Smooth muscle cell of bladder (primary cell): Measurements from ENCODE around the gene AIDA. TPM values are rescaled to one million over a fixed set of nuclear protein-coding genes. Genes with fewer than 3 reads are reported as not detected.

Experiments
- total RNA-seq: library from RNA; depleted of rRNA; stranded (reverse); fragments of >200 nt; gene quantifications from 2 replicates; pipeline ENCODE4 v1.2.3, GENCODE V29; 2014

AIDA gene
- total RNA-seq, result 29.7 and 41.1 TPM in 2 replicates

GRCh38 chr1:222712253-222713090, at the start of gene AIDA, which contains the start of gene BROX:
Gene AIDA (minus strand): TSS chr1:222712491. CDS start chr1:222712317, 174 bp downstream.
Gene BROX (plus strand): TSS chr1:222712564. CDS start chr1:222715700, 3,136 bp downstream.

GRCh38 chr1:222736972-222737371, 24.7 kb upstream of the AIDA start, which contains the start of gene FAM177B:
Gene FAM177B (plus strand): TSS chr1:222737202. CDS start chr1:222746546, 9,344 bp downstream.

Other genes with a start within 250 kb of the AIDA start
- 0.71 and 1.5 TPM in 2 replicates for gene HHIPL2, start 164.4 kb downstream of the AIDA start, total RNA-seq
- 9.0 and 10.5 TPM in 2 replicates for gene TAF1A, start 122.6 kb downstream of the AIDA start, total RNA-seq
- gene MIA3, start 94.4 kb downstream of the AIDA start, total RNA-seq, result 55.2 and 67.7 TPM in 2 replicates
- 34.9 and 36.1 TPM in 2 replicates for gene BROX, start 73 bp upstream of the AIDA start, total RNA-seq
- gene FAM177B, start 24.7 kb upstream of the AIDA start, total RNA-seq, result 0.09 TPM in 1 of 2 replicates, not detected in the other
- 3.1 and 3.8 TPM in 2 replicates for gene DISP1, start 102.5 kb upstream of the AIDA start, total RNA-seq